HG02938 (cell line): ENCODE results near the gene RELCH.
A peak's percentile ranks its signal among the peaks of the same experiment; 100 is the strongest.

Experiments used
- ATAC-seq: cut with Tn5 transposase; IDR thresholded peaks from one replicate; pipeline ENCODE4 v1.9.1; 2021; ENCODE audit warnings: mild to moderate bottlenecking, moderate library complexity; ENCODE audit not compliant: unreplicated experiment

The RELCH gene

DNA sequence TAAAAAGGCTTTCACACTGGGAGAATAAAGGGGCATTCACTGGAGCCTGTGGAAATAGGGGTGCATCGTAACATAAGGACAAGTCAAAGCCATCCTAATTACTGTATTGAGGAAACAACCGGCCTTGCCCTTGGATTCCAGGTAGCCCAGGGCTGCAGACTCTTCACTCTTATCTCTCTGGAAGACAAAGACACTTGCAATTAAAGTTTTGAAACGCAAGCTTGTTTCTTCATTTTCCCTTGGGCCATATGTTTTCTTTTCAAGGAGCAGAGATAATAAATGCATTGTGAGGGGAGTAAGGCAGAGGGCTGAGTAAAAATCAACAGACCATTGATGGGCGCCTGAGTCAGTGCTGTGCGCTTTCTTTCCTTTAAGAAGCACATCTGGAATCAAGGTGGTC, 149.6 kb downstream of the RELCH start:
- no peak for ATAC-seq

- ATAC-seq = no peak
Measured at GRCh38 chr18:62337336-62337735, 150.3 kb downstream of the RELCH start.

DNA sequence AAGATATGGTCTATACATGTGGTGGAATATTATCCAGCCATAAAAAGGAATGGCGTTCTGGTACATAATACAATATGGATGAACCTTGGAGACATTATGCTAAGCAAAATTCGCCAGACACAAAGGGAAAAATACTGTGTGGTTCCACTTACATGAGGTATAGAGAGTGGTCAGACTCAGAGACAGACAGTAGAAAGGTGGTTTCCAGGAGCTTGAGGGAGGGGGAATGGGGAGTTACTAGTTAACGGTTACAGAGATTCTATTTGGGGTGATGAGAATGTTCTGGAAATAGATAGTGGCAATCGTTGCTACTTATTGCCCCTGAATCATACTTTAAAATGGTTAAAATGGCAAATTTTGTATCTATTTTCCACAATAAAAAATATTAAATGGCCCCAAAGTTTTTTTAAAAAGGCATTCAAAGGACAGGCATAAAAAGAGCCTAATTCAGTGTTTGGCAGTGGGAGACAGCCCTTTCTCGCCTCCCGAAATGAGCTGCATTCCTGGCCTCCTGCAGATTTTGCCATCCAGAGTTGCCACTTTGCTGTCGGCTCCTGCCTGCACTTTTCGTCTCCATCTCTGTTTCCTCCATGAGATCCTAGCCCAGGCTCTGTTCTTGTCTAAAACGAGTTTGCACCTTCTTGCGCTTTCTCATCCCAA, 151.5 kb downstream of the RELCH start:
- ATAC-seq = peak; percentile 49

DNA sequence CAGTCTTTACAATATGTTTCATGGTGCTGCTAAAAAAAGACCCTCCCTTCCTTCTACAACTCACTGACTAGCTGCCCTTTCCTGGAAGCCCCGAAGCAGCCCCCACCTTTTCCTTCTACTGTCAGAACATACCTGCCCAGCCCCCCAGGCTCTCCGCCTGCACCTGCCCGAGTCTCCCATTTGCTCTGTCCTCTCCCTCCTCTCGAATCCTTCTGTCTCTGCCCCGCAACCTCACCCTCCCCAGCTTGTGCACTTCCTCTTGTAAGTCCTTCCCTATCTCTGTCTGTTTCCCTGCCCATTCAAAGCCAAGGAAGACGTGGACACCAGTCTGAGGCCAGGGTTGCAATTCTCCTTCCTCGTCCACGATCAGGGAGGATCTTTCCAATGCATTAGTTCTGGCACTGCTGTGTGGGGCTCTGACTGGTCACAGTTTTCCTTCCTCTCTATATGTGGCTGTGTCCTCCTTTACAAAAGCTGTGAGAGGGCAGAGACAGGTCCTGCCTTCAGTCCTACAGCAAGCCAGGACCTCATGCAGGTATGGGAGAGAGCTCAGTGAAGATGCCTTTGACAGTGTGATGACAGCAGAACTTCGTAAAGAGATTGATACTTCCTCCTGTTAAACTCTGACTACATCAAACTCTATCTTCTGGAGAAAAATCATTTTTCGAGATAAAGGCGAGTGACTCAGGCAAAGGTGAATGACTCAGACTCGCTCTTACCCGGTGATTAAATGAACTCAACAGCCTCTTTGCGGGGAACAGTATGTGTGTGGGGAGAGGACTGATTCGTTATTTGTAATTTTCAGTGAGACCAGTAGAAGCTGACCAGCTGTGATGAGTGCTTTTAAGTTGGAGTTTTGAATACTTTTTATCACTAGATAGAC, 152.3 kb downstream of the RELCH start:
- no peak for ATAC-seq

GRCh38 chr18:62340996-62341395, 153.9 kb downstream of the RELCH start:
- ATAC-seq = no peak

DNA sequence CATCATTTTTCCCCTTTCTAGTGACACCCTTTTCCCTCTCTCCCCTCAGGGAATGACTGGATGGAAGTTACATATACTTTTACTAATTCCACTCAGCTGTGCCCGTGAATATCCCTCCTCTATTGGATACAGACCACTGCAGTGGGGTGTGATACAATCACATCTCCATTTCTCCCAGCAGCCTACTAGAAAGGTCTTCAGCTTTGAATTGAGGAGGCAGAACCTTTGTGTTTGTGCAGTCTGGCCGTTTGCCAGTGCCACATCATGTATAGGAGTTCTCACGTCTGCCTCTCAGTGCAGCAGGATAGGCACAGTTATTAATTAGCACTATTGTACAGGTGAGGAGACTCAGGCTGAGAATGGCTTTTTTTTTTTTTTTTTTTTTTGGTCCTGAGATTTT, 154.4 kb downstream of the RELCH start:
- no peak for ATAC-seq

DNA sequence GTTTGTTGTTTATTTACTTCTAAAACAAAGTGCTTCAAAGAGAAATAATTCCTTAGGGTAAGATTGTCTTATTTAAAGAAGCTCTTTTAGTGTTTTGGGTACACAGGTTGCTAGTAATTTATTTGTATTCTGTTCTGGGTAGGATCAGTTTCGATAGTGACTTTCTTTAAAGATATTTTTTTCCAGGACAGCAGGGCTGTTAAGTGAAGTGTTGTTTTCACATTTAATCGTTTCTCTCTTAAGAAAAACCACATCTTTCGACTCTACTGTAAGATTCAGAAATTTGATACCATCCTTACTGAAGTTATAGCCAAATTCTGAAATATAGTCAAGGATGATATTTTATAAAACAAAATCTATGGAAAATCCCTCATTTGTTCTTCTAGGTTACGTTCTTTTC, 155.8 kb downstream of the RELCH start:
- ATAC-seq = no peak

- ATAC-seq = no peak
Measured at GRCh38 chr18:62343316-62343715, 156.3 kb downstream of the RELCH start.

- ATAC-seq = no peak
Measured at GRCh38 chr18:62345909-62346308, 158.9 kb downstream of the RELCH start.

- no peak for ATAC-seq
Measured at GRCh38 chr18:62346333-62347088, 159.5 kb downstream of the RELCH start.

- ATAC-seq = no peak
Measured at GRCh38 chr18:62347089-62347506, 160.0 kb downstream of the RELCH start.

GRCh38 chr18:62348474-62348873, 161.4 kb downstream of the RELCH start:
- ATAC-seq = no peak

DNA sequence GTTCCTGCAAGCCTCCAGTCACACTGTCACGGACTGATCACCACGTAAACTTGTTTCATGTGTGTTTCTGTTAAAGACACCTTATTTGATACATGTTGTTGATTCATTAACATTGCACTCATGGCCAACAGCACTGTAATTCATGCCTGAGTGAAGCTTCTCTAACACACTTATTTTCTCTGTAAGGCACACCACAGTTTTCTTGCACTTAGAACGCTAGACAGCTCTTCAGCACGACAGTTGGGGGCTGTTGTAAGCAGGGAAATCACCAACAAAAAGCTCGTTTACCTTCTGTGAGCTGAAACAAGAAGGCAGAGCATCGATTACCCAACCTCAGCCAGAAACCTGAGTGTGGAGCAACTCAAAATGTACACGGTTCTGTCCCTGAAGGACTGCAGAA, 166.1 kb downstream of the RELCH start:
- ATAC-seq = no peak

GRCh38 chr18:62354151-62354550, 167.1 kb downstream of the RELCH start:
- no peak for ATAC-seq

DNA sequence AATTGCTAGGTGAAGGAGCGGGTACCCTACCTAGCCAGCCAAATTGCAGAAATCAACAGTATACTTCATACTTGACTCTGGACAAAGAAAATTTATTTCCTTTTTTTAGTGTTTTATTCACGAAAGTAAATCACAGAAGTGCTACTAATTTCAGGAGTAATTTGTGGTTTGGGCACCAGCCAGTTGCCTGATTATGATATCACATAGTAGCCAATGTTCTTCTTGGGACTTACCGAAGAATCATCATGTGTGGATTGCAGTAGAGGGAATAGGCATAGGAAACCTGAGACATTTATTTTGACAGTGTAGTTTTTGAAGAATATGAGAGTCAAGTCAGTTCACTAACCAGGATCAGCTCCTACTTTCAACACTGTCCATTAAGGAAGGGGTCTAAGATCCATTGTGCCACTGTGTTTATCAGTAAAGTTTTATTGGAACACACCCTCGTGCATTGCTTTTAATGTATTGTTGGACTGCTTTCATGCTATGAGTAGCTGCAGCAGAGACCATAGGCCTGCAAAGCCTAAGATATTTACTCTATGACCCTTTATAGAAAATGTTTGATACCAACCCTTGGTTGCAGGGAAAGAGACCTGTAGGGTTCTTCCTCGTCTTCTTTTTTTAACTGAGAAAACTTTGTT, 170.1 kb downstream of the RELCH start:
- peak; percentile 44 for ATAC-seq
